Chondrocyte (in vitro differentiated cells): Measurements from ENCODE around the gene WWOX. TPM values are rescaled to one million over a fixed set of nuclear protein-coding genes. Genes with fewer than 3 reads are reported as not detected.

Source experiments
- DNase-seq: peaks from one replicate; pipeline ENCODE4 v3.0.0; 2021; ENCODE audit warnings: mixed read lengths, low spot score
- H3K27ac Mint-ChIP-seq: one replicate; pipeline ENCODE4 v1.8.0; 2021; ENCODE audit warnings: mild to moderate bottlenecking, moderate library complexity, mixed read lengths; ENCODE audit not compliant: unreplicated experiment
- H3K27me3 Mint-ChIP-seq: 2 replicates; pipeline ENCODE4 v1.8.0; 2021; ENCODE audit warnings: low read depth, mixed read lengths
- H3K36me3 Mint-ChIP-seq: 2 replicates; pipeline ENCODE4 v1.8.0; 2021; ENCODE audit warnings: low read depth, mixed read lengths
- H3K4me1 Mint-ChIP-seq: 2 replicates; pipeline ENCODE4 v1.8.0; 2021; ENCODE audit warnings: low read depth, mild to moderate bottlenecking, mixed read lengths
- H3K4me3 Mint-ChIP-seq: one replicate; pipeline ENCODE4 v1.8.0; 2021; ENCODE audit warnings: mild to moderate bottlenecking, moderate library complexity, mixed read lengths; ENCODE audit not compliant: unreplicated experiment
- H3K9me3 Mint-ChIP-seq: 2 replicates; pipeline ENCODE4 v1.8.0; 2021; ENCODE audit warnings: low read depth, mixed read lengths
- CTCF ChIP-seq: fragments of 200-600 bp; sonication (generic); IDR thresholded peaks from 2 replicates; pipeline ENCODE4 v1.5.0; 2021; ENCODE audit warnings: antibody characterized with exemption, mild to moderate bottlenecking, moderate library complexity
- total RNA-seq: library from RNA; stranded (reverse); gene quantifications from 3 replicates; pipeline ENCODE4 v1.2.1, GENCODE V29; 2021

Gene WWOX
- total RNA-seq, 1 donor from 2014 or later = 12.1 TPM

GRCh38 chr16:78294538-78295225, 195.2 kb downstream of the WWOX start:
- Mint-ChIP-seq H3K27me3 (no peaks in the 10 kb centered on the region), H3K9me3 (peaks cover 3% of the 10 kb centered on the region), H3K4me3 (no peak overlapping the region), H3K4me1 (peaks cover 53% of the 10 kb centered on the region), H3K36me3 (no peaks in the 10 kb centered on the region), H3K27ac (no peak overlapping the region)
- DNase-seq = no peak
- TF ChIP-seq CTCF = no peak

GRCh38 chr16:78297066-78297666, 197.7 kb downstream of the WWOX start:
- Mint-ChIP-seq H3K4me3 (no peak overlapping the region), H3K9me3 (peaks cover 3% of the 10 kb centered on the region), H3K4me1 (peaks cover 29% of the 10 kb centered on the region), H3K27ac (peak overlapping the region; percentile 72), H3K27me3 (no peaks in the 10 kb centered on the region), H3K36me3 (no peaks in the 10 kb centered on the region)
- TF ChIP-seq CTCF = no peak
- no peak for DNase-seq

GRCh38 chr16:78298986-78299385, 199.5 kb downstream of the WWOX start:
- H3K4me3 Mint-ChIP-seq = no peak overlapping the region
- H3K9me3 Mint-ChIP-seq = peaks cover 3% of the 10 kb centered on the region
- H3K27ac Mint-ChIP-seq = no peak overlapping the region
- DNase-seq = no peak
- H3K4me1 Mint-ChIP-seq = peaks cover 20% of the 10 kb centered on the region
- H3K36me3 Mint-ChIP-seq = no peaks in the 10 kb centered on the region
- no peaks in the 10 kb centered on the region for H3K27me3 Mint-ChIP-seq
- no peak for TF ChIP-seq CTCF

GRCh38 chr16:78300469-78300868, 201.0 kb downstream of the WWOX start:
- H3K4me3 Mint-ChIP-seq = no peak overlapping the region
- H3K9me3 Mint-ChIP-seq = peaks cover 3% of the 10 kb centered on the region
- peaks cover 21% of the 10 kb centered on the region for H3K4me1 Mint-ChIP-seq
- H3K27ac Mint-ChIP-seq = no peak overlapping the region
- H3K27me3 Mint-ChIP-seq = no peaks in the 10 kb centered on the region
- DNase-seq = no peak
- TF ChIP-seq CTCF = no peak
- no peaks in the 10 kb centered on the region for H3K36me3 Mint-ChIP-seq

GRCh38 chr16:78303946-78304345, 204.5 kb downstream of the WWOX start:
- DNase-seq = no peak
- Mint-ChIP-seq H3K27ac (no peak overlapping the region), H3K9me3 (peaks cover 4% of the 10 kb centered on the region), H3K4me1 (peaks cover 4% of the 10 kb centered on the region), H3K27me3 (no peaks in the 10 kb centered on the region), H3K36me3 (no peaks in the 10 kb centered on the region), H3K4me3 (no peak overlapping the region)
- TF ChIP-seq CTCF = no peak
